Astrocyte (in vitro differentiated cells and primary cell): ENCODE data around the gene OR51E2.

Experiments used
- EZH2 ChIP-seq: IDR thresholded peaks from 2 replicates; pipeline ENCODE4 v1.6.1; 2012; ENCODE audit warnings: mild to moderate bottlenecking, low read length, inconsistent platforms; ENCODE audit not compliant: insufficient read depth
- TF ChIP-seq, protein P1 (sequence below): IDR thresholded peaks from 2 replicates; pipeline ENCODE4 v1.5.1; 2011; ENCODE audit warnings: low read depth, mild to moderate bottlenecking, inconsistent platforms, low read length, moderate library complexity; ENCODE audit not compliant: insufficient read depth

GRCh38 chr11:4664183-4664582 lies 33.5 kb downstream of the OR51E2 start:
- TF ChIP-seq, protein P1, sequence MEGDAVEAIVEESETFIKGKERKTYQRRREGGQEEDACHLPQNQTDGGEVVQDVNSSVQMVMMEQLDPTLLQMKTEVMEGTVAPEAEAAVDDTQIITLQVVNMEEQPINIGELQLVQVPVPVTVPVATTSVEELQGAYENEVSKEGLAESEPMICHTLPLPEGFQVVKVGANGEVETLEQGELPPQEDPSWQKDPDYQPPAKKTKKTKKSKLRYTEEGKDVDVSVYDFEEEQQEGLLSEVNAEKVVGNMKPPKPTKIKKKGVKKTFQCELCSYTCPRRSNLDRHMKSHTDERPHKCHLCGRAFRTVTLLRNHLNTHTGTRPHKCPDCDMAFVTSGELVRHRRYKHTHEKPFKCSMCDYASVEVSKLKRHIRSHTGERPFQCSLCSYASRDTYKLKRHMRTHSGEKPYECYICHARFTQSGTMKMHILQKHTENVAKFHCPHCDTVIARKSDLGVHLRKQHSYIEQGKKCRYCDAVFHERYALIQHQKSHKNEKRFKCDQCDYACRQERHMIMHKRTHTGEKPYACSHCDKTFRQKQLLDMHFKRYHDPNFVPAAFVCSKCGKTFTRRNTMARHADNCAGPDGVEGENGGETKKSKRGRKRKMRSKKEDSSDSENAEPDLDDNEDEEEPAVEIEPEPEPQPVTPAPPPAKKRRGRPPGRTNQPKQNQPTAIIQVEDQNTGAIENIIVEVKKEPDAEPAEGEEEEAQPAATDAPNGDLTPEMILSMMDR = no peak
- TF ChIP-seq EZH2 = no peak
